ENCODE measurements around the gene ZNF853. TPM values are rescaled to one million over a fixed set of nuclear protein-coding genes. Genes with fewer than 3 reads are reported as not detected.
"Not testable (repeated sequence)": the region's sequence is repeated elsewhere in the genome, so short reads cannot be mapped to it uniquely, and the experiment has no call there.

ZNF853 gene
- total RNA-seq, 1 experiment from 2014 or later: 12.3 TPM

GRCh38 chr7:6631605-6632004 lies 16.2 kb downstream of the ZNF853 start:
- Mint-ChIP-seq H3K36me3 (ENCODE audit: insufficient read depth, unreplicated experiment) (no peaks in the 10 kb centered on the region), H3K4me1 (ENCODE audit: low read depth, unreplicated experiment) (no peaks in the 10 kb centered on the region), H3K27ac (ENCODE audit: unreplicated experiment) (no peak overlapping the region), H3K9me3 (ENCODE audit: unreplicated experiment) (no peaks in the 10 kb centered on the region), H3K4me3 (ENCODE audit: unreplicated experiment) (no peak overlapping the region), H3K27me3 (ENCODE audit: insufficient read depth, unreplicated experiment) (no peaks in the 10 kb centered on the region)
- Histone ChIP-seq H3K4me1 (peaks cover 10% of the 10 kb centered on the region), H3K4me3 (ENCODE audit: low read depth, low read length) (no peak overlapping the region), H3K27me3 (replicated peaks; ENCODE audit: control insufficient read depth, insufficient read depth, low read length) (no peaks in the 10 kb centered on the region), H3K36me3 (ENCODE audit: control insufficient read depth, insufficient read depth, low read length) (no peaks in the 10 kb centered on the region), H3K9me3 (no peaks in the 10 kb centered on the region)
- ChIA-PET CTCF (interaction anchor here (0.6 kb wide), 1 partner anchor 49 kb away, joined by 3 read pairs; no protein-coding TSS in a partner anchor), POLR2A (no interaction called here)
- no peak for DNase-seq
- BruUV-seq (replicated peaks): no TSS peak
- TF ChIP-seq, protein P1, sequence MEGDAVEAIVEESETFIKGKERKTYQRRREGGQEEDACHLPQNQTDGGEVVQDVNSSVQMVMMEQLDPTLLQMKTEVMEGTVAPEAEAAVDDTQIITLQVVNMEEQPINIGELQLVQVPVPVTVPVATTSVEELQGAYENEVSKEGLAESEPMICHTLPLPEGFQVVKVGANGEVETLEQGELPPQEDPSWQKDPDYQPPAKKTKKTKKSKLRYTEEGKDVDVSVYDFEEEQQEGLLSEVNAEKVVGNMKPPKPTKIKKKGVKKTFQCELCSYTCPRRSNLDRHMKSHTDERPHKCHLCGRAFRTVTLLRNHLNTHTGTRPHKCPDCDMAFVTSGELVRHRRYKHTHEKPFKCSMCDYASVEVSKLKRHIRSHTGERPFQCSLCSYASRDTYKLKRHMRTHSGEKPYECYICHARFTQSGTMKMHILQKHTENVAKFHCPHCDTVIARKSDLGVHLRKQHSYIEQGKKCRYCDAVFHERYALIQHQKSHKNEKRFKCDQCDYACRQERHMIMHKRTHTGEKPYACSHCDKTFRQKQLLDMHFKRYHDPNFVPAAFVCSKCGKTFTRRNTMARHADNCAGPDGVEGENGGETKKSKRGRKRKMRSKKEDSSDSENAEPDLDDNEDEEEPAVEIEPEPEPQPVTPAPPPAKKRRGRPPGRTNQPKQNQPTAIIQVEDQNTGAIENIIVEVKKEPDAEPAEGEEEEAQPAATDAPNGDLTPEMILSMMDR (IDR thresholded peaks at IDR 0.05; ENCODE audit: insufficient read depth in 1 of 2, low read depth in 1 of 2, low read length in 1 of 2, severe bottlenecking in 1 of 2, unreplicated experiment in 1 of 2): no peak
- intact Hi-C loops (cut with micrococcal nuclease; ENCODE audit: unreplicated experiment): no loop called here

DNA sequence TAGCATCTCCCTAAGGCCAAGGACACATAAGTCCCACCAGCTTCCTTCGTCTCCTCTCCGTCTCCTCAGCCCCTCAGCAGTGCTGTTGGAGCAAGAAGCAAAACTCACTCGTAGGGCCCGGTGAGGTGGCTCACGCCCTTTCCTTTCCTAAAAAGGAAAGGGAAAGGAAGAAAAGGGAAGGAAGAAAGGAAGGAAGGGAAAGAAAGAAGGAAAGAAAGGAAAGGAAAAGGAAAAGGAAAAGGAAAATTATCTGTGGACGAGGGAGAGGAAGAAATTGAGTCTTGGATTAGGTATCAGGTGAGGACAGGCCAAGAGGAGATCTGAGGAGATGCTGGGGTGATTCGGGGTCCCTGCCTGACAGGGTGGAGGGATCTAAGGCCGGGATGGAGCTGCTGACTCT lies 18.6 kb downstream of the ZNF853 start:
- Mint-ChIP-seq H3K9me3 (ENCODE audit: unreplicated experiment) (no peaks in the 10 kb centered on the region), H3K36me3 (ENCODE audit: insufficient read depth, unreplicated experiment) (peaks cover 2% of the 10 kb centered on the region), H3K27me3 (ENCODE audit: insufficient read depth, unreplicated experiment) (no peaks in the 10 kb centered on the region), H3K4me3 (ENCODE audit: unreplicated experiment) (peak overlapping the region; percentile 4), H3K4me1 (ENCODE audit: low read depth, unreplicated experiment) (peaks cover 11% of the 10 kb centered on the region), H3K27ac (ENCODE audit: unreplicated experiment) (no peak overlapping the region)
- Histone ChIP-seq H3K27me3 (replicated peaks; ENCODE audit: control insufficient read depth, insufficient read depth, low read length) (no peaks in the 10 kb centered on the region), H3K4me3 (ENCODE audit: low read depth, low read length) (no peak overlapping the region), H3K4me1 (peaks cover 10% of the 10 kb centered on the region), H3K36me3 (ENCODE audit: control insufficient read depth, insufficient read depth, low read length) (no peaks in the 10 kb centered on the region), H3K9me3 (no peaks in the 10 kb centered on the region)
- TF ChIP-seq, protein P1 (IDR thresholded peaks at IDR 0.05; ENCODE audit: insufficient read depth in 1 of 2, low read depth in 1 of 2, low read length in 1 of 2, severe bottlenecking in 1 of 2, unreplicated experiment in 1 of 2): no peak
- BruUV-seq (replicated peaks): no TSS peak
- intact Hi-C loops (cut with micrococcal nuclease; ENCODE audit: unreplicated experiment): no loop called here
- no peak for DNase-seq
- ChIA-PET POLR2A (no interaction called here), CTCF (no interaction called here)

DNA sequence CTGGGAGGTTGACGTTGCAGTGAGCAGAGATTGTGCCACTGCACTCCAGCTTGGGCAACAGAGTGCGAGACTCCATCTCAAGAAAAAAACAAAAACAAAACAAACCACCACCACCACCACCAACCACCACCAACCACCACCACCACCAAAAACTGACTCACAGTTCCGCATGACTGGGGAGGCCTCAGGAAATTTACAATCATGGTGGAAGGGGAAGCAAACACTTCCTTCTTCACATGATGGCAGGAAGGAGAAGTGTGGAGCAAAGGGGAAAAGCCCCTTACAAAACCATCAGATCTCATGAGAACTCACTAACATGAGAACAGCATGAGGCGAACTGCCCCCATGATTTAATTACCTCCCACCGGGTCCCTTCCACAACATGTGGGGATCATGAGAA lies 19.6 kb downstream of the ZNF853 start:
- intact Hi-C loops (cut with micrococcal nuclease; ENCODE audit: unreplicated experiment); H3K27ac Mint-ChIP-seq (ENCODE audit: unreplicated experiment); H3K9me3 Mint-ChIP-seq (ENCODE audit: unreplicated experiment); BruUV-seq (replicated peaks); POLR2A ChIA-PET; H3K27me3 ChIP-seq (replicated peaks; ENCODE audit: control insufficient read depth, insufficient read depth, low read length); H3K4me1 ChIP-seq; H3K9me3 ChIP-seq; H3K27me3 Mint-ChIP-seq (ENCODE audit: insufficient read depth, unreplicated experiment); H3K36me3 Mint-ChIP-seq (ENCODE audit: insufficient read depth, unreplicated experiment); CTCF ChIA-PET; DNase-seq; H3K36me3 ChIP-seq (ENCODE audit: control insufficient read depth, insufficient read depth, low read length); H3K4me3 ChIP-seq (ENCODE audit: low read depth, low read length); H3K4me3 Mint-ChIP-seq (ENCODE audit: unreplicated experiment): not testable (repeated sequence)
- H3K4me1 Mint-ChIP-seq (ENCODE audit: low read depth, unreplicated experiment): peaks cover 11% of the 10 kb centered on the region

All from Caco-2 (cell line).